CD4-positive, alpha-beta T cell treated with Interleukin-1 beta for 1 hour (primary cell): ENCODE results near the gene TM7SF2.
"Not testable (repeated sequence)": the region's sequence is repeated elsewhere in the genome, so short reads cannot be mapped to it uniquely, and the experiment has no call there.

Experiments
- DNase-seq, 2 donors: peaks; one replicate each; pipeline ENCODE4 v3.0.0-alpha.2; 2020 to 2022

Gene TM7SF2

DNA sequence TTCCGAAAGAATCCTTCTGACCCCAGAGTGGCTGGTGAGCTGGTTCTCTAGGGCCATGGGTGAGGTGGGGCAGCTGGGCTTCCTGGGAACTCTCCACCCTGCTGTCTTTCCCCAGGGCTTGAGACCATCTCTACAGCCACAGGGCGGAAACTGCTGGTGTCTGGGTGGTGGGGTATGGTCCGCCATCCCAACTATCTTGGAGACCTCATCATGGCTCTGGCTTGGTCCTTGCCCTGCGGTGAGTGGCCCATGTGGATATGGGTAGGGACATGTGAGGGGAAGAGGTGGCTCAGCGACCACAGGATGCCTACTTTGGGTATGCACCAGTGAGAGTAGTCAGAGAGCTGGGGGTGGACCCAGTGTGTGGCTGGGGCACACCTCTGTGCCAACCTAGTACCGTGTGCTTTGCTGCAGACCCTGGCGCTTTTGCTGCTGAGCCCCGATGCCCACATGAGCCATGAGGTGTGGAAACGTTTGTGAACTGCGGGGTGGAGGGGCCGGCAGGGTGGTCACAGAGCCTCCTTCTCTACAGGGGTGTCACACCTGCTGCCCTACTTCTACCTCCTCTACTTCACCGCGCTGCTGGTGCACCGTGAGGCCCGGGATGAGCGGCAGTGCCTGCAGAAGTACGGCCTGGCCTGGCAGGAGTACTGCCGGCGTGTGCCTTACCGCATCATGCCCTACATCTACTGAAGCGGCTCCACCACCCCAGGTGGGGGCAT lies 3.9 kb downstream of the TM7SF2 start:
- no peak for DNase-seq

GRCh38 chr11:65116370-65117205 lies 4.9 kb downstream of the TM7SF2 start:
- peak; percentile 63 to 67 for DNase-seq

DNA sequence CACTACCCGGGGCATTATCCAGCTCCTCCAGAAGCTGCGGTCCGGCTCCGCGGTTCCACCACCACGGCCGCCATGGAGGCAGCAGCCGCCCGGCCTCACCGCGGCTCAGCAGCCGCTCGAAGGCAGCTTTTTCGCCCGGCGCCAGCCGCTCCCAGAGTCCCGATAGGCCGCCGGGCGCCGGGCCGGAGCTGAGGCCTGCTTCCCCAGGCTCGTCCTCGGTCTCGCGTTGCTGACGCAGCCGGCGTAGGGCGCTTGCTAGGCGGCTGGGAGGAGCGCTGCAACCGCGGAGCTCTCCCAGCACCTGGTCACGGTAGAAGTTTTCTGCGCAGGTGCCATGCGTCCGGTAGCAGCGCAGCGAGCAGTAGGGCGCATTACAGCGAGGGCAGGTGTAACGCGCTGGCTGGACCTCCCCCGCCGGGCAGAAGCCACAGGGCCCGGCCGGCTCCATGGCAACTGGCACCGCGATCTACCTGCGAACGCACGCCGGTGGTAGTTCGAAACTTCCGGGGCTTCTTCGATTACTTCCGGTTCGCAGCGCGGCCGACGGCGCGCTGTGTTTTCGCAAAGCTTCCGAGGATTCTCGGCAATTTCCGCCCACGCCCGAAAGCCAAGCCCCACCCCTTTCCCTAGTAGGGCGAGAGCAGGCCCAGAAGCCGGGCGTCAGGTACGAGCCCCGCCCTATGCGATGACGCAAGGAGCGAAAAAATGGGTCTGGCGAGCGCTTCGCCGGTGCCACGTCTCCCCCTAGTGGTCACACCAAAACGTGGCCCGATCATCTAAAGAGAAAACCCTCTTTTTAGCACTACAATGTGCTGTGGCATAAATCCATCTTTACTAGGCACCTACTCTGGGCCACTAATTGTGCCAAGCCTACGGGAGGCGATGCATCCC lies 5.8 kb downstream of the TM7SF2 start, which contains the start of gene ZNHIT2:
ZNHIT2 (minus strand) TSS at position 496 of the 891 bp plus-strand sequence; CDS start at position 448, 48 bp downstream.
- DNase-seq, result peak; percentile 100

DNA sequence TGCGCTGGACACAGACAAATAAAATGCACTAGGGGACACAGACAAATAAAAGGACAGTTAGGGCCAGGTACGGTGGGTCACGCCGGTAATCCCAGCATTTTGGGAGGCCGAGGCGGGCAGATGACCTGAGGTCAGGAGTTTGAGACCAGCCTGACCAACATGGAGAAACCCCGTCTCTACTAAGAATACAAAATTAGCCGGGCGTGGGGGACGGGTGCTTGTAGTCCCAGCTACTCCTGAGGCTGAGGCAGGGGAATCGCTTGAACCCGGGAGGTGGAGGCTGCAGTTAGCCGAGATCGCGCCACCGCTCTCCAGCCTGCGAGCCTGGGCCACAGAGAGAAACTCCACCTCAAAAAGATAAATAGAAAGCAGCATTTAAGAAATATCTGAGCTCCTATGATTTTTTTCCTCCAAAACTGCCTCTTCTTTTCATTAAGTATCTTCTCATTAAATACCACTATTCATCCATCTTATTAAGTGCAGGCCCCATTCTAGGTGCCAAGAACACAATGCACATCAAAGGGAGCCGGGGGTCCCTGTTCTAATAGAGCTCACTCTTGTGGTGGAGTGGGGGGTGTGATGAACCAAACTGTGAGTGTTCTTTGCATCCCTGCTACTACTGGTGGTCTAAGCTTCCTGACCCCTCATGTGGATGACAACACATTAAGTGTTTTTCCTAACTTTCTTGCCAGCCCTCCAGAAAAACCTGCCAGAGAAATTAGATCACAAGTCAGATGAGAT lies 6.6 kb downstream of the TM7SF2 start:
- no peak for DNase-seq

- DNase-seq, result not testable (repeated sequence)
Observed at GRCh38 chr11:65118891-65119669, 7.4 kb downstream of the TM7SF2 start.

GRCh38 chr11:65119670-65119995 lies 8.0 kb downstream of the TM7SF2 start:
- no peak for DNase-seq

DNA sequence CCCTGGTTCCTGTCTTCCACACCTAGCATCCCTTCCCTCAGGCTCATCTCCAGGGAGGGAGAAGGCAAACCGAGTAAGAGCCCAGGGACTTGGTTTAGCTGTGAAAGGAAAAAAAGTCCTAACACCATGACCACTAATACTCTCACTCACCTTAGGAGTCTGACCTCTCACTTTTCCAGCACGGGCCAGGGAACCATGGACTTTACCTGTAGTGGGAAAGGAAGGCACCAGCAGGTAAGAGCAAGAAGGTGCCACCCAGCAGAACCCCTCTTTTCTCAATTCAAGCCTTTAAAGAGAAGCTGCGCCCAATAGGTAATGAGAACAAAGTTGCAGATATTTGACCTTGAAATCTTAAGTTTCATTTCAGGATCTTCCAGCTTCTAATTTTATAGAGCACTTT lies 9.2 kb downstream of the TM7SF2 start:
- DNase-seq, result no peak

DNA sequence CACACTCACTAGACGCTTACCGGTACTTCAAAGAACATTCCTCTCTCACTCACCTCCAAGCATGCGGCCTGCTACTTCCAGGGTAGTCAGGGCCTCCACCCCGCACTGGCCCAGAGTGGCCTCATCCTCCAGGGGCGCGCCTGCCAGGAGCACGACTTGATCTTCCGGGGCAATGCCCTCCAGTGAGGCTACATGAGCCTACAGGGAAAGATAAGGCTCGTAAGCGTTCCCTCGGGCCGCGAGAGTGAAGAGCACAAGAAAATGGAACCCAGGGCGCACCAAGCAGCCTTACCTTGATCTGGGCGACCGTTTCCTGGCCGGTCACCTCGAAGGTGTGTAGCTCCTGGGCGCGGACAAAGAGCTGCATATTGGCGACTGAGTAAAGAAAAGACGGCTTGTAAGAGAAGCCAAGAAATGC lies 9.8 kb downstream of the TM7SF2 start:
- peak; percentile 49 for DNase-seq

DNA sequence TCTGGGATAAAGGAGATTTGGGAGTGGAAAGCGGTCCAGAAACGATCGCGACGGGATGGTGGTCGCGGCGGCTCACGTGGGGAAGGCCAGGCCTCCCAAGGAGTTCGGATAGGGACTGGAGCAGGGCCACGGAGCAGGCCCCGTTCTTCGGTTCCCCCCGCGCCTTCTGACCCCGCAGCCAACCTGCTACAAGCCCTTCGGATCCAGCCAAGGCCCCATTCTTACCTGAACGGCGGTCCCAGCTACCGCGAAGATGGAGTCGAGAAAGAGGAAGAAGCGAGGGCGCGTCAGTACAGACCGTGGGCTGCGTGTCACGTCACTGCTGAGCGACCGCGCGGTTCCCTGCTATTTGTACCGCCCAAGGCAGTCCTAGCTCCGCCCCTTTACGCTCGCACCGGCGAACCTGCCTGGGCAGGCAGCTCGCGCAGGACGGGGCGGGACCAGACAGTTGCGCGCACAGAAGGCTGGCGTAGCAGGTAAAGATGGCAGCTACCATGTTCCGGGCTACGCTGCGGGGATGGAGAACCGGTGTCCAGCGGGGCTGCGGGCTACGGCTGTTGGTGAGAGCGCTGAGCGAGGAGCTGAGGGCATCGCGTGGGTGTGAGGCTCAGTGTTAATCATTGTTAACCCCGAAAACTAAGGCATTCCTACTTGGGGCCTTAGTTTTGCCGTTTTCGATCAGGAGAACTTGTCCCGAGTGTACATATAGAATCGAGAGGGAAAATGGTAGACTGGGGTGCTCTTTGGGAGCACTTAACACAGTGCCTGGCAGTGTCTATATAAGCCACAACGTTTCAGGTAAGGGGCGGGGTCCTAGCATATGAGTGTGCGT lies 10.4 kb downstream of the TM7SF2 start, which contains the start of the genes FAU and MRPL49:
FAU (minus strand) TSS at position 270 of the 832 bp plus-strand sequence. CDS start 321 bp downstream, outside the sequence.
MRPL49 (plus strand) TSS at position 457 of the 832 bp plus-strand sequence; CDS start at position 483, 26 bp downstream.
- DNase-seq, result peak; percentile 99

DNA sequence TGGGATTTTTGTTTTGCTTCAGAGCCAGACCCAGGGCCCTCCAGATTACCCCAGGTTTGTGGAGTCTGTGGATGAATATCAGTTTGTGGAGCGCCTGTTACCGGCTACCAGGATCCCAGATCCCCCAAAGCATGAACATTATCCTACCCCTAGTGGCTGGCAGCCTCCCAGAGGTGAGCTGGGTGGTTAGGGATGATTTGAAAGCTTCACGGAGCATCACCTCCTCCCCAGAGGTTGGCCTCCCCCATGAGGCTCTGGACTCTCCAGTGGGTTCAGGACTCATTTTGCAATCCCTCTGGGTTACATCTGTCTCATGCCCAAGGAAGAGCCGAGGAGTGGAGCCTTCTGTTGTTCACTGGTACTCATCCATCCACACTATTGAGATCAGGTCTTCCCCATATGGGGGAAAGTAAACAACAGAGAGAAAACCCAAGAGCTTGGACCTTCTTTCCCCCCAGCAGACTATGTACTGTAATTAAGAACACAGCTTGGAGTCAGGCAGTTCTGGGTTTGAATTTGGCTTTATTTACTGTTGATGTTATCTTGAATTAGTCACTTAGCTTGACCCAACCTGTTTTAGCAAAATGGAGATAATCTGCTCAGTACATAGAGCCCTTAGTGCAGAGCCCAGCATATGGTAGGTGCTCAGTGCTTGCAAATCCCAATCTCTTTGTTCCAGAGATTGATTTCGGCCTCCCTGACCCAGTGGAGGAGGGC lies 13.0 kb downstream of the TM7SF2 start:
- no peak for DNase-seq

DNA sequence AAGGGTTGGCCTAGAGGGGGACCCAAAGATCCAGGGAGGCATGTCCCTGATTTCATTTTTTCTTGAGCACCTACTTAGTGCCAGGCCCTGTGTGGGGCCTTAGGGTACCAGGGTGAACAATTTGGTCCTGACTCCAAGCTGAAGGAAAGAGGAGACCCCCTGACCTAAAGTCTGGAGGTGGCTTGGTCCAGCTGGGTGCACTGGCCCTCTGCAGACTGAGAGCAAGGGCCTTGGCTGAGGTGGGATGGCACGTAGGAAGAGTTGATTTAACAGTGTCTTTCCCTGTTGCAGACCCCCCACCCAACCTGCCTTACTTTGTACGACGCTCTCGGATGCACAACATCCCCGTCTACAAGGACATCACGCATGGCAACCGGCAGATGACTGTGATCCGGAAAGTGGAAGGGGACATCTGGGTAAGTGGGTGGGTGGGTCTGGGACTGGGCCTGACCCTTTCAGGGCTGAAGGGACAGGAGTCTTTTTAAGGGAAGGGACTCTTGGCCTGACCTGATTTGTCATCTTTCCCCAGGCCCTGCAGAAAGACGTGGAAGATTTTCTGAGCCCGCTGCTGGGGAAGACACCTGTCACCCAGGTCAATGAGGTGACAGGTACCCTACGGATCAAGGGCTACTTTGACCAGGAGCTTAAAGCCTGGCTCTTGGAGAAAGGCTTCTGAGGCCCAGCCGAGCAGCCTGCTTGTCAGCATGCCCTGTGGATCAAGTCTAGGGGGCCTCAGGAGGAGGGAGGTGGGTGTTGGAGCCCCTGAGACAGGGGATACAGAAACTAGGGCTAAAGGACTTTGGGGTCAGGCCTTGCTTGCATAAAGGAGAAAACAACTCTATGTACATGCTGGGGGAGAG lies 13.8 kb downstream of the TM7SF2 start:
- DNase-seq, result no peak

DNA sequence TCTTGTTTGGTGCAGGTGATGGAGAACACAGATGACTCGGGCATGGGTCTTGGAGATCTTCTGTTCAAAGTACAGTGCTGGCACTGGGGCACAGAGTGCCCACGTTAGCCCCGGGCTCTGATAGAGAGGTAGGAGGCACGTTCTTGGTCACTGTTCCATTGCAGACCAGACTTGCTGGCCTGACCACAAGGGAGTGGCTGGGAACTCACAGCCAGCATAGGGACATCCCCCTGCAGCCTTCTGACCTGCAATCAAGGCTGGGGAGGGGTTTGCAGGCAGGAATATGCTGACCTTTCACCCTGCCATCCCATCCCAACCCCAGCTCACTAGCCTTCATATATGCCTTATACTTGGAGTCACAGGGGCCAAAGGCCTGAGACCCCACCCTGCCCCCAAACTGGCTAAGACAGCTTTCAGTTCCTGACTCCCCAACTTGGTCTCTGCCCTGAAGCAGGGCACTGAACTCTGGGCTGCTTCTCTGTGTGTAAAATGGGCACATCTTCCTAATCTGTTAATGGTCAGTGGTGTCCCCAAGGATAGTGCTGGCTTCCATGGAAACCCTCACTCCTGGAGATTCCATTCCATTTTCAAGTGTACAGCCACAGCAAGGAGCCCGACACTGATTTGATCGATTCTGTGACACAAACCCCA lies 15.1 kb downstream of the TM7SF2 start:
- DNase-seq, result no peak

- DNase-seq, result no peak
Observed at GRCh38 chr11:65127473-65128181, 16.0 kb downstream of the TM7SF2 start.

GRCh38 chr11:65128182-65129145 lies 16.8 kb downstream of the TM7SF2 start:
- no peak for DNase-seq

- DNase-seq, result peak in 1 of 2 donors; percentile 43
Observed at GRCh38 chr11:65129649-65130441, 18.2 kb downstream of the TM7SF2 start.
